HG03039 (cell line): ENCODE data around the gene SECTM1.
"Not testable (repeated sequence)": the region's sequence is repeated elsewhere in the genome, so short reads cannot be mapped to it uniquely, and the experiment has no call there.

Experiments
- ATAC-seq: cut with Tn5 transposase; IDR thresholded peaks from one replicate; pipeline ENCODE4 v1.9.1; 2021; ENCODE audit warnings: mild to moderate bottlenecking, moderate library complexity; ENCODE audit not compliant: unreplicated experiment

SECTM1 gene

GRCh38 chr17:82370471-82371332 lies 37.1 kb upstream of the SECTM1 start:
- ATAC-seq = no peak

- ATAC-seq = no peak
Observed at GRCh38 chr17:82369211-82369610, 35.6 kb upstream of the SECTM1 start.

DNA sequence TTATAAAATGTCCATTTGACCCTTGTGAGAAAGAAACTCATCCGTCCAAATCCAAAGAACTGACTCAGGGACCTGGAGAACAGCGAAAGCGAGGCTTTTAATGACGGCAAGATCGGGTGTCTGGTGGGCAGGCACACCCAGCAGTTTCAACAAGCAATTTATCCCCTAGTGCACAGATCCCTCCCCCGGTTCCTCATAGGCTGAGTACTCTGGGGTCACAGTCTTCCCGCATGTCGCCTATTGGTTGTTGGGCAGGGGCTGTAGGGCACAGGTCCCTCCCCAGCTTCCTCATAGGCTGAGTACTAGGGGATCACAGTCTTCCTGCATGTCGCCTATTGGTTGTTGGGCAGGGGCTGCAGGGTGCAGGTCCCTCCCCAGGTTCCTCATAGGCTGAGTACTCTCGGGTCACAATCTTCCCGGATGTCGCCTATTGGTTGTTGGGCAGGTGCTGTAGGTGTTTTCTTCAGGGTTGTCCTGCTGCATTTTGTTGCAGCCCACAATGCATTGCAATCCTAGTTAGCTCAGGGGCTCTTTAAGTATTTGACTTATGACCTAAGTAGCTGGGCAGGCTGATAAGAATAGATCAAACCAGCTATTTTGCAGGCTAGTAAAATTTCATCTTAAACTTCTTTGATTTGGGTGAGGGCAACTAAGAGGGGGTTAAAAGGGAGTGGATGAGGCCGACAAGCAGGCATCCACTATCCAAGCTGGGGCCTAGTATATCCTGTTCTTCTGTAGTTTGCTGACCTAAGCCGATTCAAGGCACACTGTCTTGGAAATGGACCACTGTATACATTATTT lies 34.4 kb upstream of the SECTM1 start:
- no peak for ATAC-seq

DNA sequence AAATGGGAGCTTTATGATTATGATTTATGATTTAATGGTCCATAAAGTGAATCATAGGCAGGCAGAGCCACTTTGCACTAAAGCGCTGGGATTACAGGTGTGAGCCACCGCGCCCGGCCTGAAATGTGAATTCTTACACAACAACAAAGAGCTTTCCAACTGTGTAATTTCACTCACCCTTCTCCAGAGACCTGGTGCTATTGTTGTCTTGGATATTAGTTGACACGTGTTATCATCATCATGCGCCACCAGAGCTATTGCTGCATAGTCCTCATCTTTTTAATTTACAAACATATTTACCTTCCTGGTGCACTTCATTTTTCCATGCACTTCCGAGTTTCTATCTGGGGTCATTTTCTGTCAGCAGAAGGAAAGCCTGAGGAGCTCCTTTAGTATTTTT lies 33.2 kb upstream of the SECTM1 start:
- no peak for ATAC-seq

- no peak for ATAC-seq
Observed at GRCh38 chr17:82365606-82366295, 32.2 kb upstream of the SECTM1 start.

DNA sequence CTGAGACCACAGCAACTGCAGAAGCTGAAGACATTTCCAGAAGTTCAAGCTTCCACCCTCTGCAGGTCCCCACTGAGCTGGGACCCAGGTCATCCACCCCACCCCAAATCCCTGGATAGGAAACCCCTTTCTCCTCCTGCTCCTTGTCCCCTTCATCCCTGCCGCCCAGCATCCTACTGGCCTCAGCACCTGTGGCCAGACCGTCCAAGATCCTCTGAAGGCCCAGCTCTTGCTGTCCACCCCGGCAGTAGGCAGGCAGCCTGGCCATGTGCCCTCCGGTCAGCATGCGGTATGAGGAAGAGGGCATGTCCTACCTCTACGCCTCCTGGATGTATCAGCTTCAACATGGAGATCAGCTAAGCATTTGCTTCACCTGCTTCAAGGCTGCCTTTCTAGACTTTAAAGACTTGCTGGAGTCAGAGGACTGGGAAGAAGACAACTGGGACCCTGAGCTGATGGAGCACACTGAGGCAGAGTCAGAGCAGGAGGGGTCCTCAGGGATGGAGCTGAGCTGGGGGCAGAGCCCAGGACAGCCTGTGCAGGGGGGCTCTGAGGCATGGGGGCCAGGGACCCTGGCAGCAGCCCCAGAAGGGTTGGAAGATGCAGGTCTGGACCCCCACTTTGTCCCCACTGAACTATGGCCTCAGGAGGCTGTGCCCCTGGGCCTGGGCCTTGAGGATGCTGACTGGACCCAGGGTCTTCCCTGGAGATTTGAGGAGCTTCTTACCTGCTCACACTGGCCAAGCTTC lies 28.5 kb upstream of the SECTM1 start:
- ATAC-seq = no peak

DNA sequence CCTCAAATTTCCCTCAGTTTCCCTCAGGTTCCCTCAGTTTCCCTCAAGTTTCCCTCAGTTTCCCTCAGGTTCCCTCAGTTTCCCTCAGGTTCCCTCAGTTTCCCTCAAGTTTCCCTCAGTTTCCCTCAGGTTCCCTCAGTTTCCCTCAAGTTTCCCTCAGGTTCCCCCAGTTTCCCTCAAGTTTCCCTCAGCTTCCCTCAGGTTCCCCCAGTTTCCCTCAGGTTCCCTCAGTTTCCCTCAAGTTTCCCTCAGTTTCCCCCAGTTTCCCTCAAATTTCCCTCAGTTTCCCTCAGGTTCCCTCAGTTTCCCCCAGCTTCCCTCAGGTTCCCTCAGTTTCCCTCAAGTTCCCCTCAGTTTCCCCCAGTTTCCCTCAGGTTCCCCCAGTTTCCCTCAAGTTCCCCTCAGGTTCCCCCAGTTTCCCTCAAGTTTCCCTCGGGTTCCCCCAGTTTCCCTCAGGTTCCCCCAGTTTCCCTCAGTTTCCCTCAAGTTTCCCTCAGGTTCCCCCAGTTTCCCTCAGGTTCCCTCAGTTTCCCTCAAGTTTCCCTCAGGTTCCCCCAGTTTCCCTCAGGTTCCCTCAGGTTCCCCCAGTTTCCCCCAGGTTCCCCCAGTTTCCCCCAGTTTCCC lies 26.0 kb upstream of the SECTM1 start:
- not testable (repeated sequence) for ATAC-seq

- no peak for ATAC-seq
Observed at GRCh38 chr17:82358465-82359350, 25.1 kb upstream of the SECTM1 start, which contains the start of gene TEX19. Gene TEX19, plus strand, starts transcription at chr17:82359247. Its CDS starts 2,904 bp downstream, at chr17:82362151.

DNA sequence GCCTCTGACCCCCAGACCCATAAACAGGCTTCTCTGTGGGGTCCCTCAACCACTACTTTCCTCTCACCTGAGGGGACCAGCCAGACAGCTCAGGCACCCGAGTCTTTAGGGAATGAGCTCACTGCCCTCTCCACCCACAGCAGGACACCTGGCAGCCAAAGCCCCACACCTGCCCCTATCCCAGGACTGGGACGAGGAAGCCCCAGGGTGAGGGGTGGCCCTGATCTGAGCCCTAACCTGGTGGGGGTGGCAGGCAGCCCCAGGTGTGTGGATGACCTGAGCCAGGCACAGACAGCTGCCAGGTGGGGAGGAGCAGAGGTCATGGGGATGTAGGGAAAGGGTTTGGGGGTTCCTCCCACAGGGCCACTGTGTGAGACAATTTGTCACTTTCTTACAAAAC lies 23.8 kb upstream of the SECTM1 start:
- no peak for ATAC-seq

- no peak for ATAC-seq
Observed at GRCh38 chr17:82356845-82357355, 23.3 kb upstream of the SECTM1 start.

GRCh38 chr17:82355770-82356427 lies 22.3 kb upstream of the SECTM1 start:
- no peak for ATAC-seq

- no peak for ATAC-seq
Observed at GRCh38 chr17:82354804-82355308, 21.3 kb upstream of the SECTM1 start.

DNA sequence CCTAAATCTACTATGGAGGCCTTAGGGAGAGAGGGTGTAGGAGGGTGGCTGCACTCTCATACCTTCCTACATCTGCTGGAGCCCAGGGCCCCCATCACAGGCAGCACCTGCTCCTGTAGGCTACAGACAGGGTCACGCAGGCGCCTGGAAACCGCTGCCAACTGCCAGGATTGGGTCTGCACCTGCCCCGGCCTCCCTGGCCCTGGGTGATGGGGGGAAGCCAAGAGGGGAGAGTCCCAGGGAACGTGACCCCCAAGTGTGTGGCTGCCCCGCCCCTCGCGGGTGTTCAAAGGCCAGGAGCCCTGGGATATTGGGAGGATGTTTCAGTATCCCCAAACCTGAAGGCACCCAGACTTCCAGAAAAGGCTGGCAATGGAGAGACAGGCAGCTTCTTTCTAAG lies 19.9 kb upstream of the SECTM1 start:
- no peak for ATAC-seq

DNA sequence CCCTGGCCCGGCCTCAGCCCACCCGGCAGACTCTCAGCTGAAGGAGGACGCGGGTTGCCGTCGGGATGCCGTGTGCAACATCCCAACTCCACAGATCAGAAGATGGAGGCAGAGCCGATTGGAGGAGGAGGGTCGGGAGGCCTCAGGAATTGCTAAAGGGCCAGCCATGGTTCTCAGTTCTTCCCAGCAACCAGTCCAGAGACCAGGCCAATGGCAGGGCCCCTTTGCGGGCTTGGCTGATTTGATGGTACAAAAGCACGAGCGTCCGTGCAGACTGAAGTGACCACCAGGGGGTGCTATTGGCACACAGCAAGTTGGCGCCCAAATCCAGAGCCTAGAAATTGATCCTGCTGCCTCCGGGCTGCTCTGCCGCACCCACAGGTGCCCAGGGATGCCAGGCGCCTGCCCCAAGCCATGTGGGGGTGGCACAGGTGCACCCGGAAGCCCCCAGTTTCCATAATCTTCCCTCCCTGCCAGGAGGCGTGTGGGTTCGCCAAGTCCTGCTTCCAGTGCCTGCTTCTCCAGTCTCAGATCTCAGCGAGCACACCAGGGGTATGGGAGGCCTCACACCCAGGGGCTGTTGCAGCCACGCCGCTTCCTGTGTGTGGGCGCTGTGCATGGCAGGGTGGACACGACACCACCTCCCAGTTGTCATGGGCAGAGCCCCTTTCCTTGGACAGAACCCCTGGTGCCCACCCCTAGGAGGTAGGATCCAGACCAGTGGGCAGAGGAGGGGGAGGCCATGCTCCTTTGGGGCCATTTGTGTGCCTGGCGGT lies 18.3 kb upstream of the SECTM1 start:
- no peak for ATAC-seq

DNA sequence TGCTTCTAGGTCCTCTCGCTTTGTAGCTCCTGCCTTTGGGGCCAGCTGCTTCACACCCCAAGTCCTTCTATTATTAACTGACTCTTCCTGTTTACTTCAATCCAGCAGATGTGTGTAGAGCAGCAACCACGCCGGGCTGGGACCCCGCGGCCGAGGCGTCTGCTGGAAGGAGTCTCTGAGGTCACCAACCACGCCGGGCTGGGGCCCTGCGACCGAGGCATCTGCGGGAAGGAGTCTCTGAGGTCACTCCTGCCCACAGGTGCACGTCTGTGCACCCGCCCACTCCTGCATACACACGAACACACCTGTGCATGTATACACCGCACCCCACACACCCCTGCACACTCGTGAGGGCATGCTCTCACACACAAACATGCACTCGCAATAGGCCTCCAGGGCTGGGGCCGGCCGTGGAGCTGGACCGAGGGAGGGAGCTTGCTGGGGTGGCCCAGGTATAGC lies 17.7 kb upstream of the SECTM1 start:
- ATAC-seq = no peak

DNA sequence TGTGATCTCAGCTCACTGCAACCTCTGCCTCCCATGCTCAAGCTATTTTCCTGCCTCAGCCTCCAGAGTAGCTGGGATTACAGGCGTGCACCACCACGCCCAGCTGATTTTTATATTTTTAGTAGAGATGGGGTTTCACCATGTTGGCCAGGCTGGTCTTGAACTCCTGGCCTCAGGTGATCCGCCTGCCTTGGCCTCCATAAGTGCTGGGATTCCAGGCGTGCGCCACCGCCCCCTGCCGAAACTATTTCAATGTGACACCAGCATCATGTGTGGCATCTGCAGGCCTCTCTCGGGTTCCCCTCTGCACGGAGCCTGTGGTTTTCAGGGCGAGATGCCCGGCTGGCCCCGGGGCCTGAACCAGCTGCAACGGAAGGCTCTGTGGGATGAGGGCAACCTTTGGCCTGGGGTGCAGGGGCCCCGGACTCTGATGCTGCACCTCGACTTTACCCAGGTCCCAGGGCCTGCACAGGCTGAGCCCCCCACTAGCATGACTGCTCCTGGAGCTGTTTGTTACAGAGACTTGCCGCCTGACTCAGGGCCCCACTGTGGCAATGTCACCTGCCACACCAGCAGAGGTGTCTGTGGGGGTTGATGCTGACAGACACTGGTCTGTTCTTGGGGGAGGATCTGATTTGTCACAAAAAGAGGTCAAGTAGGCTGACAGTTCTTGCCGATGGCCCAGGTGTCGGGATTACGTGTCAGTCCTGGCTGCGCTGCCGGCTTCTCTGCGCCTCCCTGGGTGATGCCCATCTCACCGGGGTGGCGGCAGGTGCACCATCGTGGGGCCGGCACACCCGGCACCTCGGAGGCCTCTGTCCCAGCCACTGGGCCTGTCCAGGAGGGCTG lies 16.8 kb upstream of the SECTM1 start:
- no peak for ATAC-seq
